MV-4-11 (cell line): Measurements from ENCODE around the gene DNAAF5.

Experiments
- DNase-seq: peaks from one replicate; lab custom pipeline; 2025; lab: John Stamatoyannopoulos, UW

Gene DNAAF5

GRCh38 chr7:747186-747585 is 20.7 kb downstream of the DNAAF5 start:
- DNase-seq = no peak

GRCh38 chr7:748446-748845 is 21.9 kb downstream of the DNAAF5 start:
- DNase-seq = no peak

GRCh38 chr7:749140-749551 is 22.6 kb downstream of the DNAAF5 start:
- no peak for DNase-seq

GRCh38 chr7:750111-750905 is 23.8 kb downstream of the DNAAF5 start:
- no peak for DNase-seq

- DNase-seq = peak; percentile 17
Measured at GRCh38 chr7:751826-752225, 25.3 kb downstream of the DNAAF5 start.

GRCh38 chr7:752256-752655 is 25.8 kb downstream of the DNAAF5 start:
- DNase-seq = peak; percentile 23

GRCh38 chr7:753190-753589 is 26.7 kb downstream of the DNAAF5 start:
- no peak for DNase-seq

- no peak for DNase-seq
Measured at GRCh38 chr7:754531-755412, 28.3 kb downstream of the DNAAF5 start.

GRCh38 chr7:755413-755805 is 28.9 kb downstream of the DNAAF5 start:
- no peak for DNase-seq

- no peak for DNase-seq
Measured at GRCh38 chr7:756231-756927, 29.9 kb downstream of the DNAAF5 start.

- DNase-seq = no peak
Measured at GRCh38 chr7:756928-757560, 30.5 kb downstream of the DNAAF5 start.

GRCh38 chr7:757741-758163 is 31.3 kb downstream of the DNAAF5 start:
- no peak for DNase-seq

- DNase-seq = no peak
Measured at GRCh38 chr7:759569-759968, 33.1 kb downstream of the DNAAF5 start.

- DNase-seq = no peak
Measured at GRCh38 chr7:760006-760405, 33.5 kb downstream of the DNAAF5 start.

- DNase-seq = no peak
Measured at GRCh38 chr7:761101-761500, 34.6 kb downstream of the DNAAF5 start.

- no peak for DNase-seq
Measured at GRCh38 chr7:761631-762030, 35.1 kb downstream of the DNAAF5 start.

- DNase-seq = peak; percentile 29
Measured at GRCh38 chr7:762885-763284, 36.4 kb downstream of the DNAAF5 start.

GRCh38 chr7:763762-764161 is 37.3 kb downstream of the DNAAF5 start:
- no peak for DNase-seq

GRCh38 chr7:765383-765782 is 38.9 kb downstream of the DNAAF5 start:
- no peak for DNase-seq

- DNase-seq = no peak
Measured at GRCh38 chr7:767580-767940, 41.1 kb downstream of the DNAAF5 start.

- DNase-seq = no peak
Measured at GRCh38 chr7:767941-768731, 41.6 kb downstream of the DNAAF5 start.
